Thoracic aorta (tissue), 2 donors: ENCODE results near the gene GUCY2D. TPM values are rescaled to one million over a fixed set of nuclear protein-coding genes. Genes with fewer than 3 reads are reported as not detected.

ENCODE experiments used
- ATAC-seq: fragments of 150-250 bp; one replicate; pipeline ENCODE4 v1.8.0; 2017; ENCODE audit warnings: low read depth; ENCODE audit not compliant: insufficient number of reproducible peaks, low FRiP score
- DNase-seq: peaks from one replicate; pipeline ENCODE4 v3.0.0-alpha.2; 2020; ENCODE audit warnings: low spot score
- H3K27ac ChIP-seq, 2 donors: fragments of 200-600 bp; sonication (generic); 1 replicate in 1 of 2; 2 replicates in 1 of 2; pipeline ENCODE4 v1.5.1; 2016; ENCODE audit warnings: mild to moderate bottlenecking in 2 of 2, moderate library complexity in 2 of 2
- H3K27me3 ChIP-seq: fragments of 200-600 bp; sonication (generic); replicated peaks from 2 replicates; pipeline ENCODE4 v1.6.0; 2016; ENCODE audit warnings: mild to moderate bottlenecking; ENCODE audit not compliant: insufficient read depth
- H3K36me3 ChIP-seq: fragments of 200-600 bp; sonication (generic); one replicate; pipeline ENCODE4 v1.5.1; 2016
- H3K4me1 ChIP-seq, 2 donors: fragments of 200-600 bp; sonication (generic); 1 replicate in 1 of 2; 2 replicates in 1 of 2; pipeline versions ENCODE4 v1.5.1 to v1.6.0; 2016; ENCODE audit warnings: low read depth in 2 of 2, mild to moderate bottlenecking in 1 of 2; ENCODE audit not compliant: control insufficient read depth in 1 of 2
- H3K4me3 ChIP-seq: fragments of 200-600 bp; sonication (generic); 2 replicates; pipeline ENCODE4 v1.5.1; 2016; ENCODE audit warnings: mild to moderate bottlenecking
- H3K9me3 ChIP-seq: fragments of 200-600 bp; sonication (generic); 2 replicates; pipeline ENCODE4 v1.5.1; 2016
- CTCF ChIP-seq: fragments of 200-600 bp; sonication (generic); IDR thresholded peaks from one replicate; pipeline ENCODE4 v1.5.1; 2019; ENCODE audit warnings: antibody characterized with exemption
- total RNA-seq, 2 donors: library from RNA; depleted of rRNA; stranded (reverse); fragments of >200 nt; gene quantifications; one replicate each; pipeline versions ENCODE4 v1.1.0 to v1.2.3, GENCODE V29; 2016

Gene GUCY2D
- total RNA-seq, 2 donors from 2014 or later, result not detected

GRCh38 chr17:8013731-8014557, 11.5 kb downstream of the GUCY2D start:
- Histone ChIP-seq H3K4me3 (no peak overlapping the region), H3K4me1 (peaks cover 3 to 9% of the 10 kb centered on the region in 2 donors), H3K36me3 (no peaks in the 10 kb centered on the region), H3K27me3 (peaks cover 8% of the 10 kb centered on the region), H3K27ac (no peak overlapping the region), H3K9me3 (no peaks in the 10 kb centered on the region)
- no peak for ATAC-seq
- no peak for DNase-seq
- TF ChIP-seq CTCF, result no peak

- DNase-seq (no peak), ATAC-seq (no peak)
- Histone ChIP-seq H3K4me1 (peaks cover 3 to 9% of the 10 kb centered on the region in 2 donors), H3K4me3 (no peak overlapping the region), H3K9me3 (no peaks in the 10 kb centered on the region), H3K27ac (no peak overlapping the region), H3K36me3 (no peaks in the 10 kb centered on the region), H3K27me3 (peaks cover 8% of the 10 kb centered on the region)
- no peak for TF ChIP-seq CTCF
Observed at GRCh38 chr17:8014558-8014850, 12.1 kb downstream of the GUCY2D start.

- ATAC-seq (no peak), DNase-seq (no peak)
- Histone ChIP-seq H3K36me3 (no peaks in the 10 kb centered on the region), H3K4me1 (peaks cover 3 to 9% of the 10 kb centered on the region in 2 donors), H3K27ac (no peak overlapping the region), H3K27me3 (peaks cover 8% of the 10 kb centered on the region), H3K4me3 (no peak overlapping the region), H3K9me3 (no peaks in the 10 kb centered on the region)
- no peak for TF ChIP-seq CTCF
Observed at GRCh38 chr17:8015236-8015956, 13.0 kb downstream of the GUCY2D start.

GRCh38 chr17:8015957-8016631, 13.7 kb downstream of the GUCY2D start:
- peaks cover 8% of the 10 kb centered on the region for H3K27me3 ChIP-seq

More at GRCh38 chr17:8015957-8016631, 13.7 kb downstream of the GUCY2D start:
- Histone ChIP-seq H3K4me3 (peak overlapping the region; percentile 64), H3K27ac (no peak overlapping the region), H3K4me1 (peaks cover 3 to 9% of the 10 kb centered on the region in 2 donors), H3K9me3 (no peaks in the 10 kb centered on the region), H3K36me3 (no peaks in the 10 kb centered on the region)
- no peak for TF ChIP-seq CTCF
- no peak for DNase-seq
- ATAC-seq, result no peak
